T-helper 1 cell treated with Interleukin-12 subunit alpha and Interleukin-12 subunit beta and Interleukin-4 antibody, amounts not matched to agents 30 μg/mL and 1 μg/mL, for 36 hours (primary cell): ENCODE measurements around the gene BRD3.

Experiments
- H3K27ac Mint-ChIP-seq: one replicate; pipeline ENCODE4 v1.8.0; 2021; ENCODE audit warnings: mild to moderate bottlenecking, mixed read lengths
- H3K27me3 Mint-ChIP-seq: one replicate; pipeline ENCODE4 v1.8.0; 2021; ENCODE audit warnings: low read depth, mixed read lengths
- H3K36me3 Mint-ChIP-seq: one replicate; pipeline ENCODE4 v1.8.0; 2021; ENCODE audit warnings: low read depth, mixed read lengths
- H3K4me1 Mint-ChIP-seq: one replicate; pipeline ENCODE4 v1.8.0; 2021; ENCODE audit warnings: low read depth, mixed read lengths
- H3K4me3 Mint-ChIP-seq: one replicate; pipeline ENCODE4 v1.8.0; 2021; ENCODE audit warnings: mild to moderate bottlenecking, moderate library complexity, mixed read lengths
- H3K9me3 Mint-ChIP-seq: one replicate; pipeline ENCODE4 v1.8.0; 2021; ENCODE audit warnings: mixed read lengths

BRD3 gene

GRCh38 chr9:134061688-134062371 lies 6.0 kb downstream of the BRD3 start:
- Mint-ChIP-seq H3K36me3 (peaks cover 4% of the 10 kb centered on the region), H3K27me3 (no peaks in the 10 kb centered on the region), H3K4me1 (peaks cover 18% of the 10 kb centered on the region), H3K4me3 (no peak overlapping the region), H3K27ac (no peak overlapping the region), H3K9me3 (no peaks in the 10 kb centered on the region)

DNA sequence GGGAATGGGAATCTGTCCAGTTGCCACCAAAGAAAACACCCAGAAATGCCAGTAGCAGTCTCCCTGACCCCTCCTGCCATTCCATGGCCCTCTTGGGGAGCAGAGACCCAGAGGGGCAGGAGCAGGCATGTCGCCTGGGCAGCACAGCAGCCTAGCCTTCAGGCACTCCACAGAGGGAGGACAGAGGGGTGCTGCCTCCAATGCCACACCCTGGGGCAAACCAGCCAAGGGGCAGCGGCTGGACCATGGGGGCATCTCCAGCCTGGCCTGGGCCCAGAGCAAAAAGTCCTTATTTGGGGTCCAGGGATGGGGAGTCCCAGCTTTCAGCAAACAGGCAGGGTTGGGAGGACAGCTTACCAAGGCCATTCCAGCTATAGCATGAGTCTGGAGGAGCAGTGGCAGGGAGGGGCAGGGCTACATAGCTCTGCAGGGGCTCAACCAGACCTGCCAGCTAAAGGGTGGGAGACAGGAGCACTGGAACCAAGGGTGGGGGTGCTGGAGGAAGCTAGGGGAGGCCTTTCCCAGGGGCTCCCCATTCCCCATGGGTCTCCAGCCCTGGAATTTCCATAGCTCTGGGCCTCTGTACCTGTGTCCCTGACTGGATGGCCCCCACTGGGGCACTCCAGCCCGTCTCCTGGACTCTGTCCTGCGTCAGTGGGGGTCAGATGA lies 6.7 kb downstream of the BRD3 start:
- no peaks in the 10 kb centered on the region for H3K9me3 Mint-ChIP-seq
- H3K36me3 Mint-ChIP-seq, result peaks cover 4% of the 10 kb centered on the region
- no peaks in the 10 kb centered on the region for H3K27me3 Mint-ChIP-seq
- peaks cover 13% of the 10 kb centered on the region for H3K4me1 Mint-ChIP-seq
- H3K4me3 Mint-ChIP-seq, result no peak overlapping the region
- H3K27ac Mint-ChIP-seq, result no peak overlapping the region

GRCh38 chr9:134060546-134060945 lies 7.3 kb downstream of the BRD3 start:
- Mint-ChIP-seq H3K36me3 (peaks cover under 1% of the 10 kb centered on the region), H3K4me1 (peaks cover 7% of the 10 kb centered on the region), H3K4me3 (no peak overlapping the region), H3K27me3 (no peaks in the 10 kb centered on the region), H3K9me3 (no peaks in the 10 kb centered on the region), H3K27ac (no peak overlapping the region)

- Mint-ChIP-seq H3K4me1 (peaks cover 4% of the 10 kb centered on the region), H3K27ac (no peak overlapping the region), H3K27me3 (no peaks in the 10 kb centered on the region), H3K4me3 (no peak overlapping the region), H3K9me3 (no peaks in the 10 kb centered on the region), H3K36me3 (no peaks in the 10 kb centered on the region)
These were observed 8.0 kb downstream of the BRD3 start for GRCh38 chr9:134059661-134060395.

- Mint-ChIP-seq H3K27ac (no peak overlapping the region), H3K27me3 (no peaks in the 10 kb centered on the region), H3K4me1 (peaks cover 4% of the 10 kb centered on the region), H3K4me3 (no peak overlapping the region), H3K9me3 (no peaks in the 10 kb centered on the region), H3K36me3 (no peaks in the 10 kb centered on the region)
These were observed 8.6 kb downstream of the BRD3 start for GRCh38 chr9:134059188-134059641.

- Mint-ChIP-seq H3K4me3 (no peak overlapping the region), H3K36me3 (no peaks in the 10 kb centered on the region), H3K27me3 (no peaks in the 10 kb centered on the region), H3K9me3 (no peaks in the 10 kb centered on the region), H3K4me1 (peaks cover 4% of the 10 kb centered on the region), H3K27ac (no peak overlapping the region)
These were observed 9.1 kb downstream of the BRD3 start for GRCh38 chr9:134058716-134059115.

DNA sequence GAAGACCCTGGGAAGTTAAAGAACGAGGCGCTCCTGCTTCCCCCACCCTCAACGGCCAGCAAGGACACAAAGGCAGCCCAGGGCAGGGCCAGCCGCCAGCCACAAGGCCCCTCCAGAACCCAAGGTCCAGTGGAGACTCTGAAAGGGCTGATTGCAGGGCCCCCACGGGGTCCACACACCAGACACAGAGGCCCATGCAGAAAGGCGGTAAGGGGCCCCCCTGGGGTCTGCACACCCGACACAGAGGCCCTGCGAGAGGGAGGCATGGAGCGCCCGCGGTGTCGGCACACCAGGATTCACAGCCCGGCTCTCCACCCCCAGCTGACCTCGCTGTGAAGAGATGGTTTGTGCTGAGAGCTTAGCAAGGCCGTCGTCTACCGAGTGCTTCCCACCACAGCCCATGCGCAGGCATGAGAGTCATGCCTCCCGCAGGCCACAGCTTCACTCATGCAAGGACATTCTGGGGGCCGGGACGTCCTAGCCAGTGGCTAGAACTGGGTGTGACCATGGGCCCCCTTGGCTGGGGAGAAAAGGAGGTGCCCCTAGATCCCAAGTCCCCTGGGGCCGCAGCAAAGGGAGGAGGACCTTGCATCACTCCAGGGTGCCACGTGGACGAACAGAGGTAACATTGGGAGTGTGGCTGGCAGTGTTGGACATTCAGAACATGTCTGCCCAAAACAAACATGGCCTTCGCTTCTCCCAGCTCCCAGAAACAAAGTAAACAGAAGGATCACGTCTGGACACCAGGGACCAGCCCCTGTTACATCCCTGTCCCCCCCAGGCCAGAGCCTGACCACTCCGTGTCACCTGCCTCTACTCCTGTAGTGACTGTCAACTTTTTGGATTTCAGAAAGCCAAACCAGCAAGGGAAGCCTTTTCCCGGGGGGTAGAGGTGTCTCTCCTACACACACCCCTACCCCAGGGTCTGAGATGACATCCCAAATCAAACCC lies 9.8 kb downstream of the BRD3 start:
- Mint-ChIP-seq H3K36me3 (no peaks in the 10 kb centered on the region), H3K27ac (no peak overlapping the region), H3K27me3 (no peaks in the 10 kb centered on the region), H3K4me3 (no peak overlapping the region), H3K9me3 (no peaks in the 10 kb centered on the region), H3K4me1 (peaks cover 4% of the 10 kb centered on the region)

- no peak overlapping the region for H3K4me3 Mint-ChIP-seq
- peaks cover 4% of the 10 kb centered on the region for H3K4me1 Mint-ChIP-seq
- H3K27me3 Mint-ChIP-seq, result no peaks in the 10 kb centered on the region
- no peaks in the 10 kb centered on the region for H3K9me3 Mint-ChIP-seq
- H3K27ac Mint-ChIP-seq, result no peak overlapping the region
- no peaks in the 10 kb centered on the region for H3K36me3 Mint-ChIP-seq
These were observed 10.5 kb downstream of the BRD3 start for GRCh38 chr9:134057307-134057657.

GRCh38 chr9:134056483-134057306 lies 11.1 kb downstream of the BRD3 start:
- no peak overlapping the region for H3K4me3 Mint-ChIP-seq
- H3K36me3 Mint-ChIP-seq, result no peaks in the 10 kb centered on the region
- peaks cover 4% of the 10 kb centered on the region for H3K4me1 Mint-ChIP-seq
- no peaks in the 10 kb centered on the region for H3K27me3 Mint-ChIP-seq
- H3K9me3 Mint-ChIP-seq, result no peaks in the 10 kb centered on the region
- H3K27ac Mint-ChIP-seq, result no peak overlapping the region

- H3K36me3 Mint-ChIP-seq, result peaks cover 4% of the 10 kb centered on the region
- no peaks in the 10 kb centered on the region for H3K9me3 Mint-ChIP-seq
- no peaks in the 10 kb centered on the region for H3K27me3 Mint-ChIP-seq
- H3K4me1 Mint-ChIP-seq, result peaks cover 4% of the 10 kb centered on the region
- H3K27ac Mint-ChIP-seq, result no peak overlapping the region
- no peak overlapping the region for H3K4me3 Mint-ChIP-seq
These were observed 11.8 kb downstream of the BRD3 start for GRCh38 chr9:134055981-134056461.

- Mint-ChIP-seq H3K27ac (no peak overlapping the region), H3K27me3 (no peaks in the 10 kb centered on the region), H3K4me3 (no peak overlapping the region), H3K9me3 (no peaks in the 10 kb centered on the region), H3K4me1 (peaks cover 2% of the 10 kb centered on the region), H3K36me3 (peaks cover 5% of the 10 kb centered on the region)
These were observed 12.7 kb downstream of the BRD3 start for GRCh38 chr9:134054891-134055811.

GRCh38 chr9:134053941-134054761 lies 13.7 kb downstream of the BRD3 start:
- Mint-ChIP-seq H3K9me3 (no peaks in the 10 kb centered on the region), H3K4me3 (no peak overlapping the region), H3K4me1 (no peaks in the 10 kb centered on the region), H3K27me3 (no peaks in the 10 kb centered on the region), H3K36me3 (peaks cover 5% of the 10 kb centered on the region), H3K27ac (no peak overlapping the region)
